ENCODE results near the gene DHTKD1. TPM values are rescaled to one million over a fixed set of nuclear protein-coding genes. Genes with fewer than 3 reads are reported as not detected.

DHTKD1 gene
- total and polyA plus RNA-seq, 2 experiments from 2014 or later: 20.2 to 63.9 TPM

DNA sequence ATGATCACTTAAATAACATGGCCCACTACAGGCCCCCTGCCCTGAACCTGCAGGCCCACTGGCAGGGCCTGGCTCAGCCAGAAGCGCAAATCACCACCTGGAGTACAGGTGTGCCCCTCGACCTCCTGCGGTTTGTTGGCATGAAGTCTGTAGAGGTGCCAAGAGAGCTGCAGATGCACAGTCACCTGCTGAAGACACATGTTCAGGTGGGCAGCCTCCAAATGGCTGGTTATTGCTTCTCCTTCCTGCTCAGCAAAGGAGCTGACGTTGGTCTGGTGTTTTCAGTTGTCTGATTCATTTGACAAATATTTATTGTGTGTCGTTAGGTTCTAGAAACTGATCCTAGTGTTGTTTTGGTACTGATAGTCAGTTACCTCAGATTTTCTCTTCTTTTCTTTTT, 29.0 kb downstream of the DHTKD1 start:
- H3K27ac ChIP-seq (ENCODE audit: low read depth): no peak overlapping the region
- no peak overlapping the region for H3K4me2 ChIP-seq
- H3K4me1 Mint-ChIP-seq: no peaks in the 10 kb centered on the region
- no peaks in the 10 kb centered on the region for H3K9me3 Mint-ChIP-seq
- H3F3A ChIP-seq (replicated peaks; ENCODE audit: low read depth): no peaks in the 10 kb centered on the region
- H2AFZ ChIP-seq: no peak overlapping the region
- H3K27me3 Mint-ChIP-seq (ENCODE audit: insufficient read depth, low read depth, poor library complexity): peaks cover 6% of the 10 kb centered on the region
- H3K79me2 ChIP-seq (replicated peaks; ENCODE audit: insufficient read depth): no peaks in the 10 kb centered on the region
- no peaks in the 10 kb centered on the region for H3K27me3 ChIP-seq (ENCODE audit: insufficient read depth)
- no peak for ATAC-seq
- H3K4me3 Mint-ChIP-seq: no peak overlapping the region
- H3K9me2 ChIP-seq (ENCODE audit: insufficient read depth): no peaks in the 10 kb centered on the region
- peaks cover 68% of the 10 kb centered on the region for H3K36me3 Mint-ChIP-seq (ENCODE audit: low read depth)
- H4K20me1 ChIP-seq (replicated peaks; ENCODE audit: insufficient read depth): no peaks in the 10 kb centered on the region; the same call in none of the 2 replicates
- TF ChIP-seq ETS1 (IDR thresholded peaks at IDR 0.05) (no peak), NANOG (IDR thresholded peaks at IDR 0.05; ENCODE audit: borderline replicate concordance) (no peak), ZNF114 (CRISPR knock-in tag; IDR thresholded peaks at IDR 0.05) (no peak), STAT1 (IDR thresholded peaks at IDR 0.05; ENCODE audit: unreplicated experiment) (no peak), EZH2 (IDR thresholded peaks at IDR 0.05; ENCODE audit: low read depth, unreplicated experiment) (no peak), POLR2AphosphoS5 (IDR thresholded peaks at IDR 0.05; ENCODE audit: low read depth) (no peak), JUNB (IDR thresholded peaks at IDR 0.05; ENCODE audit: unreplicated experiment) (no peak), ZNF331 (CRISPR knock-in tag; IDR thresholded peaks at IDR 0.05; ENCODE audit: low read depth) (no peak), CREB1 (CRISPR knock-in tag; IDR thresholded peaks at IDR 0.05; ENCODE audit: low read depth) (no peak), EZH2phosphoT487 (IDR thresholded peaks at IDR 0.05; ENCODE audit: unreplicated experiment) (no peak)
- TF ChIP-seq, protein P1, sequence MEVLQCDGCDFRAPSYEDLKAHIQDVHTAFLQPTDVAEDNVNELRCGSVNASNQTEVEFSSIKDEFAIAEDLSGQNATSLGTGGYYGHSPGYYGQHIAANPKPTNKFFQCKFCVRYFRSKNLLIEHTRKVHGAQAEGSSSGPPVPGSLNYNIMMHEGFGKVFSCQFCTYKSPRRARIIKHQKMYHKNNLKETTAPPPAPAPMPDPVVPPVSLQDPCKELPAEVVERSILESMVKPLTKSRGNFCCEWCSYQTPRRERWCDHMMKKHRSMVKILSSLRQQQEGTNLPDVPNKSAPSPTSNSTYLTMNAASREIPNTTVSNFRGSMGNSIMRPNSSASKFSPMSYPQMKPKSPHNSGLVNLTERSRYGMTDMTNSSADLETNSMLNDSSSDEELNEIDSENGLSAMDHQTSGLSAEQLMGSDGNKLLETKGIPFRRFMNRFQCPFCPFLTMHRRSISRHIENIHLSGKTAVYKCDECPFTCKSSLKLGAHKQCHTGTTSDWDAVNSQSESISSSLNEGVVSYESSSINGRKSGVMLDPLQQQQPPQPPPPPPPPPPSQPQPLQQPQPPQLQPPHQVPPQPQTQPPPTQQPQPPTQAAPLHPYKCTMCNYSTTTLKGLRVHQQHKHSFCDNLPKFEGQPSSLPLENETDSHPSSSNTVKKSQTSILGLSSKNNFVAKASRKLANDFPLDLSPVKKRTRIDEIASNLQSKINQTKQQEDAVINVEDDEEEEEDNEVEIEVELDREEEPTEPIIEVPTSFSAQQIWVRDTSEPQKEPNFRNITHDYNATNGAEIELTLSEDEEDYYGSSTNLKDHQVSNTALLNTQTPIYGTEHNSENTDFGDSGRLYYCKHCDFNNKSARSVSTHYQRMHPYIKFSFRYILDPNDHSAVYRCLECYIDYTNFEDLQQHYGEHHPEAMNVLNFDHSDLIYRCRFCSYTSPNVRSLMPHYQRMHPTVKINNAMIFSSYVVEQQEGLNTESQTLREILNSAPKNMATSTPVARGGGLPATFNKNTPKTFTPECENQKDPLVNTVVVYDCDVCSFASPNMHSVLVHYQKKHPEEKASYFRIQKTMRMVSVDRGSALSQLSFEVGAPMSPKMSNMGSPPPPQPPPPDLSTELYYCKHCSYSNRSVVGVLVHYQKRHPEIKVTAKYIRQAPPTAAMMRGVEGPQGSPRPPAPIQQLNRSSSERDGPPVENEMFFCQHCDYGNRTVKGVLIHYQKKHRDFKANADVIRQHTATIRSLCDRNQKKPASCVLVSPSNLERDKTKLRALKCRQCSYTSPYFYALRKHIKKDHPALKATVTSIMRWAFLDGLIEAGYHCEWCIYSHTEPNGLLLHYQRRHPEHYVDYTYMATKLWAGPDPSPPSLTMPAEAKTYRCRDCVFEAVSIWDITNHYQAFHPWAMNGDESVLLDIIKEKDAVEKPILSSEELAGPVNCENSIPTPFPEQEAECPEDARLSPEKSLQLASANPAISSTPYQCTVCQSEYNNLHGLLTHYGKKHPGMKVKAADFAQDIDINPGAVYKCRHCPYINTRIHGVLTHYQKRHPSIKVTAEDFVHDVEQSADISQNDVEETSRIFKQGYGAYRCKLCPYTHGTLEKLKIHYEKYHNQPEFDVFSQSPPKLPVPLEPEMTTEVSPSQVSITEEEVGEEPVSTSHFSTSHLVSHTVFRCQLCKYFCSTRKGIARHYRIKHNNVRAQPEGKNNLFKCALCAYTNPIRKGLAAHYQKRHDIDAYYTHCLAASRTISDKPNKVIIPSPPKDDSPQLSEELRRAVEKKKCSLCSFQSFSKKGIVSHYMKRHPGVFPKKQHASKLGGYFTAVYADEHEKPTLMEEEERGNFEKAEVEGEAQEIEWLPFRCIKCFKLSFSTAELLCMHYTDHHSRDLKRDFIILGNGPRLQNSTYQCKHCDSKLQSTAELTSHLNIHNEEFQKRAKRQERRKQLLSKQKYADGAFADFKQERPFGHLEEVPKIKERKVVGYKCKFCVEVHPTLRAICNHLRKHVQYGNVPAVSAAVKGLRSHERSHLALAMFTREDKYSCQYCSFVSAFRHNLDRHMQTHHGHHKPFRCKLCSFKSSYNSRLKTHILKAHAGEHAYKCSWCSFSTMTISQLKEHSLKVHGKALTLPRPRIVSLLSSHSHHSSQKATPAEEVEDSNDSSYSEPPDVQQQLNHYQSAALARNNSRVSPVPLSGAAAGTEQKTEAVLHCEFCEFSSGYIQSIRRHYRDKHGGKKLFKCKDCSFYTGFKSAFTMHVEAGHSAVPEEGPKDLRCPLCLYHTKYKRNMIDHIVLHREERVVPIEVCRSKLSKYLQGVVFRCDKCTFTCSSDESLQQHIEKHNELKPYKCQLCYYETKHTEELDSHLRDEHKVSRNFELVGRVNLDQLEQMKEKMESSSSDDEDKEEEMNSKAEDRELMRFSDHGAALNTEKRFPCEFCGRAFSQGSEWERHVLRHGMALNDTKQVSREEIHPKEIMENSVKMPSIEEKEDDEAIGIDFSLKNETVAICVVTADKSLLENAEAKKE (CRISPR knock-in tag; IDR thresholded peaks at IDR 0.05): no peak
- TF ChIP-seq, protein P2, sequence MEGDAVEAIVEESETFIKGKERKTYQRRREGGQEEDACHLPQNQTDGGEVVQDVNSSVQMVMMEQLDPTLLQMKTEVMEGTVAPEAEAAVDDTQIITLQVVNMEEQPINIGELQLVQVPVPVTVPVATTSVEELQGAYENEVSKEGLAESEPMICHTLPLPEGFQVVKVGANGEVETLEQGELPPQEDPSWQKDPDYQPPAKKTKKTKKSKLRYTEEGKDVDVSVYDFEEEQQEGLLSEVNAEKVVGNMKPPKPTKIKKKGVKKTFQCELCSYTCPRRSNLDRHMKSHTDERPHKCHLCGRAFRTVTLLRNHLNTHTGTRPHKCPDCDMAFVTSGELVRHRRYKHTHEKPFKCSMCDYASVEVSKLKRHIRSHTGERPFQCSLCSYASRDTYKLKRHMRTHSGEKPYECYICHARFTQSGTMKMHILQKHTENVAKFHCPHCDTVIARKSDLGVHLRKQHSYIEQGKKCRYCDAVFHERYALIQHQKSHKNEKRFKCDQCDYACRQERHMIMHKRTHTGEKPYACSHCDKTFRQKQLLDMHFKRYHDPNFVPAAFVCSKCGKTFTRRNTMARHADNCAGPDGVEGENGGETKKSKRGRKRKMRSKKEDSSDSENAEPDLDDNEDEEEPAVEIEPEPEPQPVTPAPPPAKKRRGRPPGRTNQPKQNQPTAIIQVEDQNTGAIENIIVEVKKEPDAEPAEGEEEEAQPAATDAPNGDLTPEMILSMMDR (conservative IDR thresholded peaks at IDR 0.05; ENCODE audit: low read depth in 2 of 2): no peak
- TF ChIP-seq, protein P3, sequence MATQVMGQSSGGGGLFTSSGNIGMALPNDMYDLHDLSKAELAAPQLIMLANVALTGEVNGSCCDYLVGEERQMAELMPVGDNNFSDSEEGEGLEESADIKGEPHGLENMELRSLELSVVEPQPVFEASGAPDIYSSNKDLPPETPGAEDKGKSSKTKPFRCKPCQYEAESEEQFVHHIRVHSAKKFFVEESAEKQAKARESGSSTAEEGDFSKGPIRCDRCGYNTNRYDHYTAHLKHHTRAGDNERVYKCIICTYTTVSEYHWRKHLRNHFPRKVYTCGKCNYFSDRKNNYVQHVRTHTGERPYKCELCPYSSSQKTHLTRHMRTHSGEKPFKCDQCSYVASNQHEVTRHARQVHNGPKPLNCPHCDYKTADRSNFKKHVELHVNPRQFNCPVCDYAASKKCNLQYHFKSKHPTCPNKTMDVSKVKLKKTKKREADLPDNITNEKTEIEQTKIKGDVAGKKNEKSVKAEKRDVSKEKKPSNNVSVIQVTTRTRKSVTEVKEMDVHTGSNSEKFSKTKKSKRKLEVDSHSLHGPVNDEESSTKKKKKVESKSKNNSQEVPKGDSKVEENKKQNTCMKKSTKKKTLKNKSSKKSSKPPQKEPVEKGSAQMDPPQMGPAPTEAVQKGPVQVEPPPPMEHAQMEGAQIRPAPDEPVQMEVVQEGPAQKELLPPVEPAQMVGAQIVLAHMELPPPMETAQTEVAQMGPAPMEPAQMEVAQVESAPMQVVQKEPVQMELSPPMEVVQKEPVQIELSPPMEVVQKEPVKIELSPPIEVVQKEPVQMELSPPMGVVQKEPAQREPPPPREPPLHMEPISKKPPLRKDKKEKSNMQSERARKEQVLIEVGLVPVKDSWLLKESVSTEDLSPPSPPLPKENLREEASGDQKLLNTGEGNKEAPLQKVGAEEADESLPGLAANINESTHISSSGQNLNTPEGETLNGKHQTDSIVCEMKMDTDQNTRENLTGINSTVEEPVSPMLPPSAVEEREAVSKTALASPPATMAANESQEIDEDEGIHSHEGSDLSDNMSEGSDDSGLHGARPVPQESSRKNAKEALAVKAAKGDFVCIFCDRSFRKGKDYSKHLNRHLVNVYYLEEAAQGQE (IDR thresholded peaks at IDR 0.05; ENCODE audit: unreplicated experiment): no peak
- no peaks in the 10 kb centered on the region for H3K4me1 ChIP-seq (ENCODE audit: insufficient read depth)
- no peak overlapping the region for H3K4me3 ChIP-seq
- H3K36me3 ChIP-seq (ENCODE audit: insufficient read depth): peaks cover 62% of the 10 kb centered on the region
- DNase-seq (ENCODE audit: low spot score): no peak
- no peak overlapping the region for H3K27ac Mint-ChIP-seq

Measured in GM23338 (cell line).